ENCODE measurements around the gene CDKAL1. TPM values are rescaled to one million over a fixed set of nuclear protein-coding genes. Genes with fewer than 3 reads are reported as not detected.

CDKAL1 gene
- total and polyA plus RNA-seq, 2 of the 8 experiments (the other 6 are each of a cell fraction or from before 2014, with no cell fraction given): 8.4 to 24.6 TPM

DNA sequence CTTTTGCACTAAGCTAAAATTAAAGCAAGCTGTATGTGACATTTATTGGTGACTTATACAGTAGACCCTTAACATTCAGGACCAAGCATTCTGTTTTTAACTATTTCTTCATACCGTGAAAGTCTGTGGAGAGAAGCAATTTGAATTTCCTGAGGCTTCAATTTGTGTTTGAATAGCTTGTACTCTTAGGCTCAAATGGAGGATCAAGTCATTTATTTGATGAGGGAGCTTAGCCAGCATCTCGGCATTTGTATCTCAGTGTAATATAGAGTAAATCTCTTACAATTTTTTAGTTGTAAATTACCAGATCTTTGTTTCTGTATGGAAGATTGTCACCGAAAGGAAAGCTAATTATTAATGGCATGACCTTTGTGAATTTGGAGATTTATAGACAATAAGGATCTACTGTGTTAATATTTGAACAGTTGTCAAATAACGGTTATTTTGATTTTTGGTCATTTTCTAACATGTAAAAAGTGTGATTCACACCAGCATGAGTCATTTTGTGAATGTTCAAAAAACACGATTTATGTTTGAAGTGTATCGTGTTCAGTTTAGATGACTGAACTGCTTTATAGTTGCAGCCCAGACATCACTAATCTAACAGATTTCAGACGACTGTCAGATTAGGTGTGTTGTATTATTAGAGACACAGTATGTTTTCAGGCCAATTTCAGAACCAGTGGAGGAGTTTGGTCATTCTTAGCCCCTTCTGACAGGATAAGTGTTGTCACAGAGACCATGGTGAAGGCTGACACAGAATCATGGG, 332.9 kb downstream of the CDKAL1 start:
- H3K4me2 ChIP-seq (ENCODE audit: insufficient read depth in 1 of 2, low read depth in 2 of 2, low read length in 2 of 2): peak overlapping the region; percentile 17 to 31; a peak in 3 of 4 replicates
- peak overlapping the region in 1 of 4 experiments; percentile 25; a peak in 1 of 8 replicates for H3K4me3 ChIP-seq (ENCODE audit: extremely low read depth in 1 of 4, insufficient read depth in 2 of 4, low read depth in 3 of 4, low read length in 4 of 4)
- H3K4me1 ChIP-seq (replicated peaks in 1 of 4; ENCODE audit: control insufficient read depth in 3 of 4, insufficient read depth in 4 of 4, low read length in 3 of 4): peaks cover 7 to 24% (median 14%) of the 10 kb centered on the region in 4 experiments

More for the DNA sequence above, 332.9 kb downstream of the CDKAL1 start:
- no peak overlapping the region for H3K9ac ChIP-seq (replicated peaks in 1 of 4; ENCODE audit: extremely low read depth in 1 of 4, low read depth in 3 of 4, low read length in 3 of 4)
- H4K5ac ChIP-seq (ENCODE audit: insufficient read length, low read depth, low read length): no peak overlapping the region
- no peak overlapping the region for H2AFZ ChIP-seq (ENCODE audit: low read length)
- H2AK5ac ChIP-seq (ENCODE audit: low read depth, low read length): no peak overlapping the region
- POLR2A ChIA-PET (ENCODE audit: partially characterized antibody): no interaction called here
- H3K23ac ChIP-seq (ENCODE audit: insufficient read length): no peak overlapping the region
- TF ChIP-seq SIN3A (conservative IDR thresholded peaks at IDR 0.05 in 1 of 2, IDR thresholded peaks at IDR 0.05 in 1 of 2; ENCODE audit: low read depth in 1 of 2, low read length in 2 of 2) (no peak), NRF1 (IDR thresholded peaks at IDR 0.05; ENCODE audit: low read depth, low read length) (no peak), CEBPB (IDR thresholded peaks at IDR 0.05; ENCODE audit: low read depth, low read length) (no peak), KDM1A (IDR thresholded peaks at IDR 0.05; ENCODE audit: borderline replicate concordance, low read length) (no peak)
- TF ChIP-seq, protein P1, sequence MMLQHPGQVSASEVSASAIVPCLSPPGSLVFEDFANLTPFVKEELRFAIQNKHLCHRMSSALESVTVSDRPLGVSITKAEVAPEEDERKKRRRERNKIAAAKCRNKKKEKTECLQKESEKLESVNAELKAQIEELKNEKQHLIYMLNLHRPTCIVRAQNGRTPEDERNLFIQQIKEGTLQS (IDR thresholded peaks at IDR 0.05; ENCODE audit: insufficient read depth, low read depth, low read length): no peak
- H3K4ac ChIP-seq (replicated peaks; ENCODE audit: insufficient read length, low read depth, low read length): no peak overlapping the region
- no peaks in the 10 kb centered on the region for H3K9me3 ChIP-seq (ENCODE audit: insufficient read depth in 2 of 2, low read depth in 1 of 2, low read length in 1 of 2)
- 0 out of 2 replicates have a peak overlapping the region, but pooled peaks have one; percentile 26 for H3K18ac ChIP-seq (ENCODE audit: extremely low read depth, low read length)
- no peaks in the 10 kb centered on the region for H3K79me2 ChIP-seq (ENCODE audit: control insufficient read depth in 1 of 2, insufficient read depth in 2 of 2, low read length in 2 of 2)
- H3K27me3 ChIP-seq (replicated peaks in 1 of 4; ENCODE audit: control insufficient read depth in 3 of 4, extremely low read depth in 1 of 4, insufficient read depth in 3 of 4, low read length in 3 of 4): no peaks in the 10 kb centered on the region
- CTCF ChIA-PET (ENCODE audit: partially characterized antibody): interaction anchor here (1.8 kb wide), 1 partner anchor 303 kb away, joined by 8 read pairs; no protein-coding TSS in a partner anchor
- WGBS, 2 experiments (ENCODE audit: extremely low coverage in 1 of 2, insufficient coverage in 1 of 2, insufficient read length in 1 of 2, insufficient replicate concordance in 2 of 2, low coverage in 1 of 2, low lambda C conversion rate in 2 of 2, missing lambda C conversion rate in 1 of 2): 49% methylated on average over 7 of the region's 7 CpGs; no CpG with 5 or more reads in 1 of the 2 experiments
- no peaks in the 10 kb centered on the region for H3K79me1 ChIP-seq (ENCODE audit: low read depth, low read length)
- 0 out of 2 replicates have a peak overlapping the region, but pooled peaks have one; percentile 63 for H2BK20ac ChIP-seq (ENCODE audit: low read length)
- H2BK120ac ChIP-seq (replicated peaks; ENCODE audit: low read depth, low read length): peak overlapping the region; percentile 71
- peak overlapping the region; percentile 42; the same call in 1 of the 2 replicates for H2BK5ac ChIP-seq (ENCODE audit: low read depth, low read length)
- peak overlapping the region; percentile 81 for H4K91ac ChIP-seq (replicated peaks; ENCODE audit: insufficient read length, low read length)
- peak overlapping the region; percentile 0; the same call in 1 of the 2 replicates for H3K27ac ChIP-seq (ENCODE audit: low read depth, low read length)
- no peaks in the 10 kb centered on the region for H4K20me1 ChIP-seq (replicated peaks in 1 of 2; ENCODE audit: control insufficient read depth in 1 of 2, insufficient read depth in 2 of 2, low read length in 2 of 2)
- no peak overlapping the region for H2BK15ac ChIP-seq (ENCODE audit: low read length)
- no peak overlapping the region for H3K56ac ChIP-seq (replicated peaks; ENCODE audit: insufficient read length, low read depth, low read length)
- no peak overlapping the region for H4K8ac ChIP-seq (ENCODE audit: extremely low read depth, insufficient read depth, low read length)
- H3K23me2 ChIP-seq (ENCODE audit: low read depth, low read length): no peaks in the 10 kb centered on the region
- no peaks in the 10 kb centered on the region for H3K36me3 ChIP-seq (ENCODE audit: control insufficient read depth in 2 of 4, insufficient read depth in 4 of 4, low read length in 3 of 4)
- H2BK12ac ChIP-seq (ENCODE audit: low read depth, low read length): peak overlapping the region; percentile 45; the same call in 1 of the 2 replicates
- FAIRE-seq (peak; percentile 42), DNase-seq (ENCODE audit: low read depth in 1 of 2, low spot score in 2 of 2) (no peak)
- H3K14ac ChIP-seq (ENCODE audit: insufficient read length): no peak overlapping the region

Data from H1 (cell line).